Endothelial cell (in vitro differentiated cells): ENCODE data around the gene ICE1. TPM values are rescaled to one million over a fixed set of nuclear protein-coding genes. Genes with fewer than 3 reads are reported as not detected.

ENCODE experiments used
- DNase-seq: peaks from one replicate; pipeline ENCODE4 v3.0.0; 2021; ENCODE audit warnings: low spot score
- H3K27ac Mint-ChIP-seq: one replicate; pipeline ENCODE4 v1.8.0; 2021; ENCODE audit warnings: mixed read lengths, inconsistent platforms; ENCODE audit not compliant: unreplicated experiment
- H3K27me3 Mint-ChIP-seq: one replicate; pipeline ENCODE4 v1.8.0; 2021; ENCODE audit warnings: mild to moderate bottlenecking, moderate library complexity, mixed read lengths, inconsistent platforms; ENCODE audit not compliant: unreplicated experiment
- H3K36me3 Mint-ChIP-seq: one replicate; pipeline ENCODE4 v1.8.0; 2021; ENCODE audit warnings: mild to moderate bottlenecking, low read depth, mixed read lengths, inconsistent platforms; ENCODE audit not compliant: unreplicated experiment
- H3K4me1 Mint-ChIP-seq: one replicate; pipeline ENCODE4 v1.8.0; 2021; ENCODE audit warnings: mild to moderate bottlenecking, mixed read lengths, inconsistent platforms; ENCODE audit not compliant: unreplicated experiment
- H3K4me3 Mint-ChIP-seq: one replicate; pipeline ENCODE4 v1.8.0; 2021; ENCODE audit warnings: mild to moderate bottlenecking, mixed read lengths, inconsistent platforms; ENCODE audit not compliant: unreplicated experiment
- H3K9me3 Mint-ChIP-seq: one replicate; pipeline ENCODE4 v1.8.0; 2021; ENCODE audit warnings: mixed read lengths, inconsistent platforms; ENCODE audit not compliant: unreplicated experiment
- CTCF ChIP-seq: fragments of 200-600 bp; sonication (generic); IDR thresholded peaks from one replicate; pipeline ENCODE4 v1.5.0; 2021; ENCODE audit warnings: antibody characterized with exemption; ENCODE audit not compliant: unreplicated experiment
- total RNA-seq: library from RNA; stranded (reverse); fragmentation: NEBNext Ultra II Directional; extraction: Animal tissue kit (Norgen Biotek cat#: 25700); gene quantifications from one replicate; pipeline ENCODE4 v1.2.1, GENCODE V29; 2021; ENCODE audit not compliant: unreplicated experiment

ICE1 gene
- total RNA-seq, 1 donor from 2014 or later, result 34.9 TPM

- Mint-ChIP-seq H3K9me3 (no peaks in the 10 kb centered on the region), H3K4me1 (peaks cover 14% of the 10 kb centered on the region), H3K27me3 (peaks cover 3% of the 10 kb centered on the region), H3K36me3 (peaks cover 12% of the 10 kb centered on the region), H3K27ac (no peak overlapping the region), H3K4me3 (no peak overlapping the region)
- DNase-seq, result no peak
- no peak for TF ChIP-seq CTCF
Observed at GRCh38 chr5:5377780-5378179, 44.7 kb upstream of the ICE1 start.

- H3K4me3 Mint-ChIP-seq, result no peak overlapping the region
Observed at GRCh38 chr5:5378531-5378930, 43.9 kb upstream of the ICE1 start.

GRCh38 chr5:5380298-5380697, 42.2 kb upstream of the ICE1 start:
- TF ChIP-seq CTCF, result no peak
- Mint-ChIP-seq H3K27ac (no peak overlapping the region), H3K27me3 (peaks cover 5% of the 10 kb centered on the region), H3K9me3 (no peaks in the 10 kb centered on the region), H3K4me1 (peaks cover 22% of the 10 kb centered on the region), H3K4me3 (no peak overlapping the region), H3K36me3 (peaks cover 11% of the 10 kb centered on the region)
- no peak for DNase-seq

More at GRCh38 chr5:5378531-5378930, 43.9 kb upstream of the ICE1 start:
- Mint-ChIP-seq H3K4me1 (peaks cover 14% of the 10 kb centered on the region), H3K27ac (no peak overlapping the region), H3K9me3 (no peaks in the 10 kb centered on the region), H3K27me3 (peaks cover 3% of the 10 kb centered on the region), H3K36me3 (peaks cover 12% of the 10 kb centered on the region)
- no peak for DNase-seq
- TF ChIP-seq CTCF, result no peak

- H3K27me3 Mint-ChIP-seq, result peaks cover 2% of the 10 kb centered on the region
- H3K4me1 Mint-ChIP-seq, result peaks cover 23% of the 10 kb centered on the region
- no peak overlapping the region for H3K4me3 Mint-ChIP-seq
- DNase-seq, result no peak
- H3K9me3 Mint-ChIP-seq, result no peaks in the 10 kb centered on the region
- no peak overlapping the region for H3K27ac Mint-ChIP-seq
- peaks cover 4% of the 10 kb centered on the region for H3K36me3 Mint-ChIP-seq
- no peak for TF ChIP-seq CTCF
Observed at GRCh38 chr5:5381310-5381913, 41.1 kb upstream of the ICE1 start.

- no peak overlapping the region for H3K4me3 Mint-ChIP-seq
- no peak for DNase-seq
- H3K27me3 Mint-ChIP-seq, result peaks cover 2% of the 10 kb centered on the region
- TF ChIP-seq CTCF, result no peak
- peaks cover 23% of the 10 kb centered on the region for H3K4me1 Mint-ChIP-seq
- H3K36me3 Mint-ChIP-seq, result no peaks in the 10 kb centered on the region
- no peak overlapping the region for H3K27ac Mint-ChIP-seq
- no peaks in the 10 kb centered on the region for H3K9me3 Mint-ChIP-seq
Observed at GRCh38 chr5:5383461-5383860, 39.0 kb upstream of the ICE1 start.
